Measurements from ENCODE around the gene KRTAP12-1.
"Not testable (repeated sequence)": the region's sequence is repeated elsewhere in the genome, so short reads cannot be mapped to it uniquely, and the experiment has no call there.

- not testable (repeated sequence) for TF ChIP-seq CTCF, POLR2A (IDR thresholded peaks at IDR 0.05)
These were observed 44.1 kb downstream of the KRTAP12-1 start for GRCh38 chr21:44637851-44638348.

Measured in heart left ventricle (tissue), 13 donors.